NCI-H187 (cell line): ENCODE data around the gene SOX15.
"Not testable (repeated sequence)": the region's sequence is repeated elsewhere in the genome, so short reads cannot be mapped to it uniquely, and the experiment has no call there.

Experiments
- DNase-seq, 2 experiments: peaks; one replicate each; lab custom pipeline; 2025; lab: John Stamatoyannopoulos, UW

SOX15 gene

GRCh38 chr17:7589891-7590691 is at the start of gene SOX15:
Gene SOX15 (minus strand): TSS chr17:7590094. CDS start chr17:7589676, 418 bp downstream.
- no peak for DNase-seq

GRCh38 chr17:7636163-7636562 is 46.3 kb upstream of the SOX15 start:
- DNase-seq: no peak

- DNase-seq: no peak
These were observed 44.5 kb upstream of the SOX15 start for GRCh38 chr17:7634384-7634783.

- no peak for DNase-seq
These were observed 43.2 kb upstream of the SOX15 start for GRCh38 chr17:7633093-7633492.

GRCh38 chr17:7632492-7632894 is 42.6 kb upstream of the SOX15 start:
- no peak for DNase-seq

- no peak for DNase-seq
These were observed 41.8 kb upstream of the SOX15 start for GRCh38 chr17:7631398-7632380.

GRCh38 chr17:7629939-7630571 is 40.2 kb upstream of the SOX15 start, which contains the start of gene SHBG:
Gene SHBG (plus strand): TSS chr17:7630135. CDS start chr17:7630173, 38 bp downstream.
- no peak for DNase-seq

GRCh38 chr17:7627250-7628121 is 37.6 kb upstream of the SOX15 start, which contains the start of gene SAT2:
Gene SAT2 (minus strand): TSS chr17:7627821. CDS start chr17:7627635, 186 bp downstream.
- DNase-seq: peak; percentile 65 to 68

GRCh38 chr17:7626956-7627249 is 37.0 kb upstream of the SOX15 start:
- no peak for DNase-seq

GRCh38 chr17:7626307-7626706 is 36.4 kb upstream of the SOX15 start:
- no peak for DNase-seq

- DNase-seq: not testable (repeated sequence)
These were observed 35.9 kb upstream of the SOX15 start for GRCh38 chr17:7625749-7626148.

- DNase-seq: no peak
These were observed 33.8 kb upstream of the SOX15 start for GRCh38 chr17:7623661-7624060.

GRCh38 chr17:7620835-7621234 is 30.9 kb upstream of the SOX15 start:
- DNase-seq: no peak

- no peak for DNase-seq
These were observed 28.7 kb upstream of the SOX15 start for GRCh38 chr17:7618608-7619007.

- DNase-seq: no peak
These were observed 25.4 kb upstream of the SOX15 start for GRCh38 chr17:7615265-7615747.

- DNase-seq: peak; percentile 88 to 94
These were observed 24.8 kb upstream of the SOX15 start, which contains the start of gene FXR2 for GRCh38 chr17:7614425-7615264. Gene FXR2 (minus strand): TSS chr17:7614897. CDS start chr17:7614532, 365 bp downstream.

- no peak for DNase-seq
These were observed 24.0 kb upstream of the SOX15 start for GRCh38 chr17:7613769-7614424.

GRCh38 chr17:7612294-7612640 is 22.4 kb upstream of the SOX15 start:
- no peak for DNase-seq

GRCh38 chr17:7611635-7612293 is 21.9 kb upstream of the SOX15 start:
- DNase-seq: no peak
